A172 (cell line): Measurements from ENCODE around the gene SEMA4D. TPM values are rescaled to one million over a fixed set of nuclear protein-coding genes. Genes with fewer than 3 reads are reported as not detected.
"Not testable (repeated sequence)": the region's sequence is repeated elsewhere in the genome, so short reads cannot be mapped to it uniquely, and the experiment has no call there.

Source experiments
- DNase-seq: peaks from one replicate; pipeline ENCODE4 v3.0.0-alpha.2; 2015; ENCODE audit warnings: low spot score
- total RNA-seq: library from RNA; depleted of rRNA; stranded (reverse); fragments of >200 nt; shearing (Covaris generic); gene quantifications from 2 replicates; pipeline ENCODE4 v1.2.3, GENCODE V29; 2014

The SEMA4D gene
- total RNA-seq, 1 experiment from 2014 or later = 5.1 TPM

DNA sequence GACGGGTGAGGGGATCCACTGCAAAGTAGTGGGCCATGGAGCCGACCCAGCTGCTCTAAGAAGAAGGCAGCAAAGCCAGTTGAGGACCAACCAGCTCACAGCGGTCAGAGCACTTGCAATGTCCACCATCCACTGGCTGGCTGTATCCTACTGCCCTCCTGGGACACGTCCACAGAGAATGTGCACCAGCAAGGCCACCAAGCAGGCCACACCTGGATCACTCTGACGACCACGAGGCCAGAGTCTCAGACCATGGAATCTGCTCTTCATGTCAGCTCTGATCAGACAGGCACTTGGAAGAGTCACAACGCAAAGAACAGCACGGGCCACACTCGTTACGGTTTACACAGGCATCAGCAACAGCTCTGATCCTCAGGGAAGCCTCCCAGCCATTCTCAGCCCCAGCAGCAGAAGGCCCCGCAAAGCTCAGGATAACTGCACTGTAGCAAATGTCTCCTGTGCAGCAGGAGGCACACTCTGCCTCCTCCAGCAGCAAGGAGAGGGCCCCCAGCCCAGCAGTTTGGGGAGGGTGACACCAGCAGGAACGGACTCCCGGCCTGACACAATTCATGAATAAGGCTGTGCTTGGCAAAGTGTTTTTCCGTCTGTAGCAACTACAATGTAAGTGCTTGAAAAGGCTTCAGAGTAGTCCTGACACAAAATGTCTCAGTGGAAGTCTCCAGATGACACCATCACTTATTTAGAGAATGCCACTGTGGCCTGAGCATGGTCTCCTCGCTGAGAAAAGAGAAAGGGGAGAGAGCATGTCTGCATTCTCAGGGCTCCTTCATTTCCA, 15.7 kb downstream of the SEMA4D start:
- no peak for DNase-seq

DNA sequence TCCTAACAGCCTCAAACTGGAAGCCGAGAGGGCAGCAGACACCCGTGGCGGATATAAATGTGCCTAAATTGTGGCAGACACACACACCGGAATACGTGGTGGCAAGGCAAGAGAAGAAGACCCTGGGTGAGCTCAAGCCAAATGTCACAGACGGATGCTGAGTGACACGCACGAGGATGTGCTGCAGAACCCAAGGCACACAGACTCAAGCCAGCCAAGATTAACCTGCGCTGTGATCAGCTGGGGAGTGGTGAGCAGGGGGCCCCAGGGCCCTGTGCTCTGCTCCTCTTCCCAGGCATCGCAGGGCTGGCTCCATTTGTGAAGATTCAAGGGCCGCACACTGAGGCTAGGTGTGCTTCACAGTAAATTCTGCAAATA, 16.4 kb downstream of the SEMA4D start:
- no peak for DNase-seq

DNA sequence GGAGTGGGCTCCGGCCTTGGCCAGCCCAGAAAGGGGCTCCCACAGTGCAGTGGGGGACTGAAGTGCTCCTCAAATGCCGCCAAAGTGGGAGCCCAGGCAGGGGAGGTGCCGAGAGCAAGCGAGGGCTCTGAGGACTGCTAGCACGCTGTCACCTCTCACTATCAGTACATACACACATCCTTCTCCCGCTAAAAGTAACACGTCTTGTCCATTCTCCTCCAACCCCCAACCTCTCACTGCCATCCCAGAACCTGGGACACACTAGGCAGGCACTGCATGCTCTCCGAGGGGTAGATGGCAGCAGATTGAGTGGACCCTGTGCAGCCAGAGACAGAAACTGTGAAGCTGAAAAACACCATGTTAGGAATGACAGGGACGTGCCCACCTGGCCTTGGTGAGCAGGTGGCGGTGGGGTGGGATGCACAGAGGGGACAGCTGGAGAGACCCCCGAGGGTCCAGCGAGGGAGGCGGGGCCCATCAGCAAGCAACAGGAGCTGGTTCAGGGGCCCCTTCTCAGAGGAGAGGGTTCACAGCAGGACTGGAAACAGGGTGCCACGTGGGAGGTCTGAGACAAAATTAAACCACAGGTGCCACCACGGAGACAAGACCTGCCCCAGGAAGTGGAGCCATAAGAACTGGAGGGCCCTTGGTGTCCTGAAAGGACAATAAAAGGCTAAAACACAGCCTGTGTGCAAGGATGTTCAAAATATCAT, 16.9 kb downstream of the SEMA4D start:
- DNase-seq = no peak

DNA sequence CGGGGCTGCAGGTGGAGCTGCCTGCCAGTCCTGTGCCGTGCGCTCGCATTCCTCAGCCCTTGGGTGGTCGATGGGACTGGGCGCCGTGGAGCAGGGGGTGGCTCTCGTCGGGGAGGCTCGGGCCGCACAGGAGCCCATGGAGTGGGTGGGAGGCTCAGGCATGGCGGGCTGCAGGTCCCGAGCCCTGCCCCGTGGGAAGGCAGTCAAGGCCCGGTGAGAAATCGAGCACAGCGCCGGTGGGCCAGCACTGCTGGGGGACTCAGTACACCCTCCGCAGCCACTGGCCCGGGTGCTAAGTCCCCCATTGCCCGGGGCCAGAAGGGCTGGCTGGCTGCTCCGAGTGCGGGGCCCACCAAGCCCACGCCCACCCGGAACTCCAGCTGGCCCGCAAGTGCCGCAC, 17.5 kb downstream of the SEMA4D start:
- DNase-seq = not testable (repeated sequence)

DNA sequence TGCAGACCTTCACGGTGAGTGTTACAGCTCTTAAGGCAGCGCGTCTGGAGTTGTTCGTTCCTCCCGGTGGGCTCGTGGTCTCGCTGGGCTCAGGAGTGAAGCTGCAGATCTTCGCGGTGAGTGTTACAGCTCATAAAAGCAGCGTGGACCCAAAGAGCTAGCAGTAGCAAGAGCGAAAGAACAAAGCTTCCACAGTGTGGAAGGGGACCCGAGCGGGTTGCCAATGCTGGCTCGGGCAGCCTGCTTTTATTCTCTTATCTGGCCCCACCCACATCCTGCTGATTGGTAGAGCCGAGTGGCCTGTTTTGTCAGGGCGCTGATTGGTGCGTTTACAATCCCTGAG, 18.3 kb downstream of the SEMA4D start:
- DNase-seq = not testable (repeated sequence)

DNA sequence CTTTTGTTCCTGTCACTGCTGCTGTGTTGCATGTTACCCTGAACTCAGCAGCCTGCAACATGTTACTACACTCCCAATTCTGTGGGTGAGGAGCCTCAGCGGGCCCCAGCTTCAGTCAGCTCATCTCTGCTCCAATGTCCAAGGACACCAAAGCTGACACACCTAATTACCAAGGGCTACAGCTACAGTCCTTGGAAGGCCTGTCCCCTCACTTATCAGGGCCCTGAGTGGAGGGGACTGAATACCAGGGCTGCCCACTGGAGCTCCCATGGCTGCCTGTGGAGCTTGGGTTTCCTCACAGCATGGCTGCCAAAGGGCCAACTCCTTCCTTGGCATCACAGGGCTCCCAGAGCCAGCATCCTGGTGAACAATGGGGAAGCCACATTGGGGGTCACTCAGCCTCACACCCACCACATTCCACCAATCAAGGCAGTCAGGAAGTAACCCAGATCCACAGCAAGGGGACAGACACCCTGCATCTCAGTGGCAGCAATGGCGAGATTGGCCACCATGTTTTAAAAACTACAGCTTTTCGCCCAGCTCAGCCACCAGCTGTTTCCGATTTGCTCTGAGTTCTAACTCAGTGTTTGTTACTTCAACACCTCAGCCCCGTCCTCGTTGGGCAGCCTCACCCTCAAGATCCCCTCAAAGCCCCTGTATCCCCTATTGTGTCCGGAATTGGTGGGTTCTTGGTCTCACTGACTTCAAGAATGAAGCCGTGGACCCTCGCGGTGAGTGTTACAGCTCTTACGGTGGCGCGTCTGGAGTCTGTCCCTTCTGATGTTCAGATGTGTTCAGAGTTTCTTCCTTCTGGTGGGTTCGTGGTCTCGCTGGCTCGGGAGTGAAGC, 18.9 kb downstream of the SEMA4D start:
- no peak for DNase-seq

DNA sequence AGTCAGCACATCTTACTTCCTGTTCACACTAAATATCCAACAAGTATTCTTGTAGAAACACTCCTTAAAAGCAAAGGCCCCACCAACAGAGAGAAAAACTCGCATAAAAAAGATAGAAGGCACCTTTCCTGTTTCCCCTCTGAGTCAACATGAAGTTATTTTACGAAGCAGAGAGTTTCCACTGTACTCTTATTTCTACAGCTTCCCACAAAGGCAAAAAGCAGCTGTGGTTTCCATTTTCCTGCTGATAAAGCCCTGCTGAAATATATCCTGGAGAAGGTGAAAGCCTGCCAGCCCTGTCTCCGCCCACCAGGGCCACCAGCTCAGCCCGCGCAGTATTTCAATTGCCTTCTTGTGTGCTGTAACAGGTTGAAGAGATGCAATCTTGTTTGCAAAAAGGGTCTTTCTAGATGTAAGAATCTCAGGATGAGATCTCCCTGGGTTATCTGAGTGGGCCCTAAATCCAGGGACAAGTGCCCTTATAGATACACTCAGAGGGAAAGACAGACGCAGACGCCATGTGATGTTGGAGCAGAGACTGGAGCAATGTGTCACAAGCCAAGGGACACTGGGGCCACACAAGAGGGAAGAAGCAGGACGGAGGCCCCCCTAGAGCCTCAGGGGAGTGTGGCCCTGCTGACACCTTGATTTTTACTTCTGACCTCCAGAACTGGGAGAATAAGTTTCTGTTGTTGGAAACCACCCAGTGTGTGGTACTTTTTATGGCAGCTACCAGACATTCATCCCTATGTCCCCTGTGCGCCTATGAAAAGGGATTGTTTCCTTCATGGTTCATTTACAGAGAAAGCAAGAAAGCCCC, 19.9 kb downstream of the SEMA4D start:
- peak; percentile 93 for DNase-seq

DNA sequence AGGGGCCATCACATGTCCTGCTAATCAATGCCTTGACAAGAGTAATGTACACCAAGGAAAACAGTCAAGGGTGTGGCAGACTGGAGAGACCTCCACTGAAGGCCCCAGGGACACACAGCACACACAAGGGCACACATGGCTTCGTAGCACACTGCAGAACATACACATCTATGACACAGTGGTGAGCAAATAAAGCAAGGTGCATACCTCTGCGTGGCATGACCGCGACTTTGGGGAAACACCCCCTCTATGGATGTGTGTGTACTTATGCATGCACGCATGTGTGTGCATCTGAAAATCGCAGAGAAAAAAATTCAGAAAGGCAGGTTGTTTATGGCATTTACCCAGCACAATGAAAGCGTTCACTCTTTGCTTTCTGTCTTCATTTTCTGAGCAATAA, 20.5 kb downstream of the SEMA4D start:
- DNase-seq = no peak

DNA sequence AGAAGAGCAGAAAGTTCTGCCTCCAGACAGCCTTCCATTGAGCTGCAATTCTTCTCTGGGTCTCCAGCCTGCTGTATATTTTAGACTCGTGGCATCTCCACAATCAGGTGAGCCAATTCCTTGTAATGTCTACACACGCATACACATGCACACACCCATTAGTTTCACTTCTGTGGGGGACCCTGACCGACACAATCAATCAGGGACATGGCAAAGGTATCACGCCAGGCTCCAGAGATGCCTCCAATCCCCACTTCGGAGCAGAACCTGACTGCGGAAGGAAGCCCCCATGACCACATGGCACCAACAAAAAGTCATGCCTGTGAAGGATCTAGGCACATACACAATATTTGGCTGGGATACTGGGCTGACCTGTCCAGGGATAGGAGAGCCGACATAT, 21.4 kb downstream of the SEMA4D start:
- DNase-seq = no peak

DNA sequence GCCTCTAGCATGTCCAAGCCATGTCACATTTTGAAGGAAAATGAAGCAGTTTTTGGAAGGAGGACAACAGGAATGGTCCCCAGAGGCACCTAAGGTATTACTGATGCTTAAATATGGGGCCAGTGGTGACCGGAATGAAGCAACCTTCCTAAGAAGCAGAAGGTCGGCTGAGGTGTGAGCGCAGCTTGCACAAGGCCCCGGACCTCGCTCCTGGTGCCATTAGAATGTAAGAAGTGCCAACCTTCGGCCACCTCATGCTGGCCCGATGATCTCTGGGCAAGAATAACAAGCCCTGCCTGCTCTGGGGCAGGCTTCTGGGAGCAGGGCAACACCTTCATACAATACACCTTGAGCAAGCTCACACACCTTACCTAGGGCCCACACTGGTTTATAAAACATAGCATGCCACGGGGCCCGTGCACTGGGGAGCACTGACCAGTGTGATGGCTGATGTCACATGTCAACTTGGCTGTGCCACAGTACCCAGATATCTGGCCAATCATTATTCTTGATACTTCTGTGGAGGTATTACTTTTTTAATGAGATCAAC, 21.9 kb downstream of the SEMA4D start:
- no peak for DNase-seq

DNA sequence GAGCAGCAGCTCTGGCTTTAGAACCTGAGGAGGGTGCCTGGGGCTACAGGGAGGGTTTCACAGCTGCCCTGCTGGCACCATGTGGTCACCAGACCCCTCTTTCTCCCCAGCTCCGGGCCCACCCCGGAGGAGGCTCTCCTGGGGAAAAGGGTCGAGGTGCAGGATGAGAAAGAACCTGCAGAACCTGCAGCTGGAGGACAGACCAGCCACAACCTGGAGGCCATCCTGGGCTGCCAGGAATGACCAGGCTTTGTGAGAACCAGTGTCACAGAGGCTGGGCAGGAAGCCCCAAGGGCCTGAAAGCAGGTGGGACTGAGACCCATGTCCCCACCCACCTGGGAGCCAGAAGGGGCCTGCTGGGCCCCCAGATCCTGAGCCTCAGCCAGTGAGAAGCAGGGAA, 23.0 kb downstream of the SEMA4D start:
- DNase-seq = no peak

DNA sequence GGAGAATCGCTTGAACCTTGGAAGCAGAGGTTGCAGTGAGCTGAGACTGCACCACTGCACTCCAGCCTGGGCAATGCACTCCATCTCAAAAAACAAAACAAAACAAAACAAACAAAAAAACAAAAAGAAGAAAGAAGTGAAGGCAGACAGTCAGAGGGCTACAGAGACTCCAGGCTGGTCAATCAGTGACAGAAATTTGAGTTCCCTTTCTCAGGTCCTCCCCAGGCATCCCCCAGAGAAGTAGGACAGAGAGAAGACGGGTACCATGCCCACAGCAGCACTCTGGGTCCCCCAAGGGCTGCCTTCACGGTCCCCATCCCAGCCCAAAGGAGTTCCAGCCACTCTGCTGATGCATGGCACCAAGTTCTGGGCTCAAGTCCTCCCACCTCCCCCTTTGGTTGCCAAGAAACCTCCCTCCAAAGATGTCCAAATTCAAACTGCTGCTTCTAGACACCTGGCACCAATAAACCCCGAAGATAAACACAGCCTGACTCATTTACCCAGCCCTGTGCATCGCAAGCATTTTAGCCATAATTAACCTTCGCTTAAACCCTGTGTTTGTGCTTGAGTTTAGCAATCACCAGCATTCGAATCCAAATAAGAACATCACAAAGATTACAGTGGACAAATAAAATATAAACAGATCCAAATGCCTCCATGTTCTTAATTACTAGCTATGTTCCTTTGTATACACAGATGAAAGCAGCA, 24.0 kb downstream of the SEMA4D start:
- peak; percentile 71 for DNase-seq

DNA sequence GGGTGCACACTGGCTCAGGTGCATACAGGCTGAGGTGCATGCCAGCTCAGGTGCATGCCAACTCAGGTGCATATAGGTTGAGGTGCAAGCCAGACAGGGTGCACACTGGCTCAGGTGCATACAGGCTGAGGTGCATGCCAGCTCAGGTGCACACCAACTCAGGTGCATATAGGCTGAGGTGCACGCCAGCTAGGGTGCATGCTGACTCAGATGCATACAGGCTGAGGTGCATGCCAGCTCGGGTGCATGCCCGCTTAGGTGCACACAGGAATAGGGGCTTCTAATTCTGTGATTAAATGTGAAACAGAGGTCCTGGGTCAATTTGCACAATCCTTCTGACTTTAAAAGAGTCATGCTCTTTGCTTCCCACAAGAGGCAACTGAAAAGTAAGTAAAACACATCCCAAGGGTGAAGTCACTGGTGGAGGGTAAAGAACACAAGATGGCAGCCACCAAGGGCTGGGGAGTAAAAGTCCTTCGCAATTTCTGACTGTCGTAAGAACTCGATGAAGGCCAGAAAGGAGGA, 26.1 kb downstream of the SEMA4D start:
- DNase-seq = not testable (repeated sequence)

DNA sequence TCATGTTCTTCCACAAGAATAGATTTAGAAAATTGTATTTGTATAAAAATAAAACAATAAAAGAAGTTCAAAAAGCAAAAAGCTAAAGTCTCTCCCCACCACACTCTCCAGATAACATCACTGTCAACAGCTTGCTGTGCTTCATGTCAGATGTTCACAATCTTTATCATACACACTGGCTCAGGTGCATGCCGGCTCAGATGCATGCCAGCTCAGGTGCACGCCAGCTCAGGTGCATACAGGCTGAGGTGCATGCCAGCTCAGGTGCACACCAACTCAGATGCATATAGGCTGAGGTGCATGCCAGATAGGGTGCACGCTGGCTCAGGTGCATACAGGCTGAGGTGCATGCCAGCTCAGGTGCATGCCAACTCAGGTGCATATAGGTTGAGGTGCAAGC, 26.5 kb downstream of the SEMA4D start:
- DNase-seq = no peak

DNA sequence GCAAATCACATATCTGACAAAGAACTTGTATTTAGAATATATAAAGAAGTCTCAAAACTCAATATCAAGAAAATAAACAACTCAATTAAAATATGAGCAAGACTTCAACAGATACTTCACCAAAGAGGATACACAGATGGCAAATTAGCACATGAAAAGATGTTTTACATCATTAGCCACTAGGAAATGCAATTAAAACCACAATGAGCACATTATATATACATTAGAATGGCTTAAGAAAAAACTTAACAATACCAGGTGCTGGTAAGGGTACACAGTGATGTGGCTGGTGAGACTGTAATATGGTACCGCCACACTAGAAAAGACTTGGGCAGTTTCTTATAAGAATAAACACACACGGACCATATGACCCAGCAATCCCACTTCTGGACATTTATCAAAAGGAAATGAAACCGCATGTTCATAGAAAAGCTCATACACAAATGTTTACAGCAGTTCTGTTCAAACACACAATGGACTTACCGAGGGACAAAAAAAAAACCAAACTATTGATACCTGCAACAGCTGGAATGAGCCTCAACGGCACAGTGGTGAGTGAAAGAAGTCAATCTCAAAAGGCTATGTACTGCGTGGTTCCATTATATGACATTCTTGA, 27.6 kb downstream of the SEMA4D start:
- DNase-seq = no peak

DNA sequence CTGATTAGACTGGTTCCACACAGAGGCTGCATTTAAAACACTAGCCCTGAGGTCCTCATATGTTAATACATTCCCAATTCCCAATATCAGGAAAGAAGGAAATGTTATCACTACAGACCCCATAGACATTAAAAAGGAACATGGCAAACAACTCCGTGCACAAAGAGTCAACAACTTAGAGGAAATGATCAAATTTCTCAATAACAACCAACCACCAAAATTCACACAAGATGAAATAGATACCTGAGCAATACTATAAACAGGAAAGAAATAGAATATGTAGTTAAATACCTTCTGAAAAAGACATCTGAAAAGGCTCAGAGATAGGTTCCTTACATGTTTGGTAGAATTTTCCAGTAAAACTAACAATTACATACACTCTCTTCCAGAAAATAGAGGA, 28.9 kb downstream of the SEMA4D start:
- DNase-seq = no peak

DNA sequence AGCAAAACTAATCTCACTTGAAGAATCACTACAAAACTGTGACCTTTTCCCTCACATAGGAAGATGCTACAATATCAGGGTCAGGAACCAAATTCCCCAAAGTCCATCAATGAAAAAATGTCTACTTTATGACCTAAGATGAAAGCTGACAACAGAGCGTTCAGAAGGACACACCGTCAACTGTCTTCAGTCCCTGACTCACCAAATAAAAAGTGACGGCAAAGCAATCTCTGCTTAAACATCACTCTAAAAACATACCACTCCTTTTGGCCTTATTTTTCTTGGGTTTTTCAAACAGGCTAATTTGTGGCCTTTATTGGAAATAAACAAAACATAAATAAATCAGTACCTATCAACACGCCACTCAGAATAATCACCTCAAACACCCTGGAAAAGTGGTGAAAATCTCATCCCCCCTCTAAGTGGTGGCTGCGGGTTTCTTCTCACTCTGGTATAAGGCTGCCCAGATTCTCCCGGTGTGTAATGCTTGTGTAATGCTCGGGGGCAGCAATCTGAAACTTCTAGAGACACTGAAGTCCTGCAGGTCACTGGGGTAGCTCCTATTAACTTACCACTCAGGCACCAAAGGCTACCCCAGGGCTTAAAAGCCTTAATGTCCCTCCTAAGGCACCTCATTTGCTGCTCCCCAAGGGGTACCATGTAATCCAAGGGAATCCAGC, 29.5 kb downstream of the SEMA4D start:
- no peak for DNase-seq

DNA sequence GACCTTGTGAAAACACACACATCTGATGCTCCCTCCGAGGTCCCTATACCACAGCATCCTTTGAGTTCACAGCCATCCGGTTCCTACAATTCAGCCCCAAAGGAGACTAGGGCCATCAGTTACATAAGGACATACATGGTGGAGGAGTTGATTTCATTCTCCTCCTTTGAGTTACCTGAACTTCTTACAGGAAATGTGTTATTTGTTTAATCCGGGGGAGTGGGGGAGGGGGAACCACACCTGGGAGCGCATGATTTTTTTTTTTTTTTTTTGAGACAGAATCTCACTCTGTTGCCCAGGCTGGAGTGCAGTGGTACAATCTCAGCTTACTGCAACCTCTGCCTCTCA, 30.7 kb downstream of the SEMA4D start:
- no peak for DNase-seq

DNA sequence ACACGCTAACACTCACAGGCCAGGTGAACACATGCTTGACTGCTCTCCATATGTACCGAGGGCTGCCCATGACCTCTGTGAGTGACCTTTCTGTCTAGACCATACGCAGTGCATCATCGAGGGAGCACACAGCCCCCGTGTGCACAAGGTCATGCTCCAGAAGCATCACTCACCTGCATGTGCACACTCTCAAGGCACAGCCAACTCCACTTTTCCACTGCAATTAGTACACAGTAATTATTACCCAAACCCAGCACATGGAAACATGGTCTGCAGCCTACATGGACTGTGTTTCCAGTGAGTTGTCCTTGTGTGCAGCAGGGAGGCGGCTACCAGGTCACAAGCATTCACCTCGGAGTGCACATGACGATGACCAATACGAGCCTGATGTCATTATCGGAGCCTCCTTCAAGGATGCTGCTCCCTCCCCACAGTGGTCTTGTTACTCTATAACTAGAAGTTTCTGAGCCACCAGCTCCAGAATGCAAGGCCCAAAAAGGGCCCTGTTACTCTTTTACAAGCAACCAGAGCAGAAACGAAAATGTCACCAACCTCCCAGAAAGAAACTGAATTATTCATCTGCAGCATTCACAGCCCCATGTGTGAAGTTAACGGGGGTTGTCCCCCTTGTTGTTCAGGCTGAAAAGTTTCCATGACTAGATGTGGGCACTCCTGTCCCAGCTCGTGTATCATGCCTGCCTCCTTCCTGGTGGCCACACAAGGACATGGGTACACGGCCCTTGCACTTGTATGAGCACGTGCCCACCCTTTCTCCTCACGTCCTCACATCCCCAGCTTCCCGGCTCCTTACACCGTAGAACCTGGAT, 31.2 kb downstream of the SEMA4D start:
- DNase-seq = no peak
